ENCODE results near the gene WDFY3.

Gene WDFY3

GRCh38 chr4:84792366-84793301 is 173.9 kb downstream of the WDFY3 start:
- peak; percentile 31 for DNase-seq (ENCODE audit: low read depth)

- no peak for DNase-seq (ENCODE audit: low read depth)
These were observed 175.5 kb downstream of the WDFY3 start for GRCh38 chr4:84790769-84791565.

GRCh38 chr4:84786478-84786877 is 180.0 kb downstream of the WDFY3 start:
- DNase-seq (ENCODE audit: low read depth): no peak

- no peak for DNase-seq (ENCODE audit: low read depth)
These were observed 184.0 kb downstream of the WDFY3 start for GRCh38 chr4:84782517-84782916.

- DNase-seq (ENCODE audit: low read depth): no peak
These were observed 185.8 kb downstream of the WDFY3 start for GRCh38 chr4:84780719-84781118.

- peak; percentile 20 for DNase-seq (ENCODE audit: low read depth)
These were observed 188.4 kb downstream of the WDFY3 start for GRCh38 chr4:84778041-84778440.

- no peak for DNase-seq (ENCODE audit: low read depth)
These were observed 199.3 kb downstream of the WDFY3 start for GRCh38 chr4:84767168-84767567.

GRCh38 chr4:84753321-84753972 is 213.0 kb downstream of the WDFY3 start:
- peak; percentile 34 for DNase-seq (ENCODE audit: low read depth)

- no peak for DNase-seq (ENCODE audit: low read depth)
These were observed 214.8 kb downstream of the WDFY3 start for GRCh38 chr4:84751707-84752106.

- no peak for DNase-seq (ENCODE audit: low read depth)
These were observed 215.6 kb downstream of the WDFY3 start for GRCh38 chr4:84750960-84751283.

- peak; percentile 56 for DNase-seq (ENCODE audit: low read depth)
These were observed 216.1 kb downstream of the WDFY3 start for GRCh38 chr4:84750260-84750959.

GRCh38 chr4:84740057-84740456 is 226.4 kb downstream of the WDFY3 start:
- no peak for DNase-seq (ENCODE audit: low read depth)

- no peak for DNase-seq (ENCODE audit: low read depth)
These were observed 227.9 kb downstream of the WDFY3 start for GRCh38 chr4:84738622-84739021.

GRCh38 chr4:84737656-84738055 is 228.8 kb downstream of the WDFY3 start:
- DNase-seq (ENCODE audit: low read depth): no peak

- DNase-seq (ENCODE audit: low read depth): no peak
These were observed 232.5 kb downstream of the WDFY3 start for GRCh38 chr4:84734037-84734436.

GRCh38 chr4:84733343-84734033 is 233.0 kb downstream of the WDFY3 start:
- no peak for DNase-seq (ENCODE audit: low read depth)

- no peak for DNase-seq (ENCODE audit: low read depth)
These were observed 236.1 kb downstream of the WDFY3 start for GRCh38 chr4:84730375-84730774.

- DNase-seq (ENCODE audit: low read depth): no peak
These were observed 239.0 kb downstream of the WDFY3 start for GRCh38 chr4:84727491-84727890.

GRCh38 chr4:84726356-84726755 is 240.1 kb downstream of the WDFY3 start:
- DNase-seq (ENCODE audit: low read depth): peak; percentile 15

- DNase-seq (ENCODE audit: low read depth): no peak
These were observed 243.8 kb downstream of the WDFY3 start for GRCh38 chr4:84722720-84723119.

- DNase-seq (ENCODE audit: low read depth): no peak
These were observed 247.4 kb downstream of the WDFY3 start for GRCh38 chr4:84719115-84719514.

All from iris pigment epithelial cell (primary cell).